OCI-LY7 (cell line): ENCODE data around the gene RPAIN.

Source experiments
- EZH2phosphoT487 ChIP-seq: fragments of 200-600 bp; sonication (generic); IDR thresholded peaks from 2 replicates; pipeline ENCODE4 v1.6.1; 2018; ENCODE audit warnings: low read depth, borderline replicate concordance, mild to moderate bottlenecking, mixed run types, antibody characterized with exemption, low read length, moderate library complexity, mixed read lengths
- TF ChIP-seq, protein P1 (sequence below): fragments of 200-600 bp; sonication (generic); conservative IDR thresholded peaks from 2 replicates; pipeline ENCODE4 v1.5.1; 2014; ENCODE audit warnings: mild to moderate bottlenecking, antibody characterized with exemption, low read length, moderate library complexity, mixed read lengths

DNA sequence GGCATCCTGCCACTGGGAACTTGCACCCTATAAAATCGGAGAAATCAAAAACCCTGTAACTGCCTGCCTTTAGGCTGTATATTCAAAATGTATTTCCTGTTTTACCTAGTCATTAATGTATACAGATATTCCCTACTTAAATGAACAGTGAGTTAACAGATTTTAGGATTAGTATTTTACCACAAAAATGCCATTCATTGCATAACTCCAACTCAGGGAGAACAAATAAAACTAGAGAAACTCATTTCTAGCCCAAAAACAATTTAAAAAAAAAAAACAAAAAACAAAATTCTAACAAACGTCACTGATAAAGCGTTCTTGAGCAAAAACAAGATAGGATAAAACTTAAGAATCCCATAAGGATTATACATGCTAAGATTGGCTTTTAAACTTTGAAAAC is 52.5 kb downstream of the RPAIN start:
- TF ChIP-seq, protein P1, sequence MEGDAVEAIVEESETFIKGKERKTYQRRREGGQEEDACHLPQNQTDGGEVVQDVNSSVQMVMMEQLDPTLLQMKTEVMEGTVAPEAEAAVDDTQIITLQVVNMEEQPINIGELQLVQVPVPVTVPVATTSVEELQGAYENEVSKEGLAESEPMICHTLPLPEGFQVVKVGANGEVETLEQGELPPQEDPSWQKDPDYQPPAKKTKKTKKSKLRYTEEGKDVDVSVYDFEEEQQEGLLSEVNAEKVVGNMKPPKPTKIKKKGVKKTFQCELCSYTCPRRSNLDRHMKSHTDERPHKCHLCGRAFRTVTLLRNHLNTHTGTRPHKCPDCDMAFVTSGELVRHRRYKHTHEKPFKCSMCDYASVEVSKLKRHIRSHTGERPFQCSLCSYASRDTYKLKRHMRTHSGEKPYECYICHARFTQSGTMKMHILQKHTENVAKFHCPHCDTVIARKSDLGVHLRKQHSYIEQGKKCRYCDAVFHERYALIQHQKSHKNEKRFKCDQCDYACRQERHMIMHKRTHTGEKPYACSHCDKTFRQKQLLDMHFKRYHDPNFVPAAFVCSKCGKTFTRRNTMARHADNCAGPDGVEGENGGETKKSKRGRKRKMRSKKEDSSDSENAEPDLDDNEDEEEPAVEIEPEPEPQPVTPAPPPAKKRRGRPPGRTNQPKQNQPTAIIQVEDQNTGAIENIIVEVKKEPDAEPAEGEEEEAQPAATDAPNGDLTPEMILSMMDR, result no peak
- TF ChIP-seq EZH2phosphoT487, result no peak
